OCI-LY7 (cell line): ENCODE data around the gene SMPD1. TPM values are rescaled to one million over a fixed set of nuclear protein-coding genes. Genes with fewer than 3 reads are reported as not detected.

Experiments
- BruUV-seq: library from RNA; stranded (reverse); fragments of 400-500 nt; replicated peaks from 2 replicates; lab custom pipeline; 2021; lab: Mats Ljungman, UMichigan
- CTCF ChIA-PET: fragments of 300-600 bp; sonication (Branson Sonifier 250); formaldehyde crosslinking; loops from one replicate; lab custom pipeline; 2022; ENCODE audit warnings: antibody characterized with exemption; ENCODE audit not compliant: unreplicated experiment; lab: Charles Lee
- POLR2A ChIA-PET: fragments of 300-600 bp; sonication (Branson Sonifier 250); formaldehyde crosslinking; loops from one replicate; lab custom pipeline; 2022; ENCODE audit warnings: antibody characterized with exemption; lab: Charles Lee
- DNase-seq: peaks from one replicate; pipeline ENCODE4 v3.0.0-alpha.2; 2015; ENCODE audit warnings: low spot score
- H2AFZ ChIP-seq: fragments of 200-600 bp; sonication (generic), shearing (Covaris generic); 2 replicates; pipeline ENCODE4 v1.6.1; 2014; ENCODE audit warnings: mild to moderate bottlenecking, antibody characterized with exemption, low read length, moderate library complexity
- H3K27ac ChIP-seq: fragments of 200-600 bp; sonication (generic); 2 replicates; pipeline ENCODE4 v1.5.1; 2014; ENCODE audit warnings: mixed run types, low read depth, mild to moderate bottlenecking, moderate library complexity, low read length, inconsistent platforms; ENCODE audit not compliant: poor library complexity, severe bottlenecking
- H3K36me3 ChIP-seq: fragments of 200-600 bp; sonication (generic); 2 replicates; pipeline ENCODE4 v1.6.1; 2014; ENCODE audit warnings: mild to moderate bottlenecking, antibody characterized with exemption, low read length, moderate library complexity, mixed read lengths; ENCODE audit not compliant: insufficient read depth
- H3K4me1 ChIP-seq: fragments of 200-600 bp; sonication (generic); 2 replicates; pipeline ENCODE4 v1.5.1; 2014; ENCODE audit warnings: mild to moderate bottlenecking, low read length; ENCODE audit not compliant: insufficient read depth, poor library complexity, severe bottlenecking
- H3K4me2 ChIP-seq: fragments of 200-600 bp; sonication (generic); 2 replicates; pipeline ENCODE4 v1.6.1; 2014; ENCODE audit warnings: mild to moderate bottlenecking, low read length
- H3K4me3 ChIP-seq: fragments of 200-600 bp; sonication (generic); 2 replicates; pipeline ENCODE4 v1.5.1; 2014; ENCODE audit warnings: mild to moderate bottlenecking, low read depth, low read length; ENCODE audit not compliant: poor library complexity, severe bottlenecking
- H3K79me2 ChIP-seq: fragments of 200-600 bp; sonication (generic); 2 replicates; pipeline ENCODE4 v1.6.1; 2016; ENCODE audit warnings: low read depth, mild to moderate bottlenecking, low read length, moderate library complexity, mixed read lengths; ENCODE audit not compliant: insufficient read depth
- H3K9me2 ChIP-seq: fragments of 200-600 bp; sonication (generic); 2 replicates; pipeline ENCODE4 v1.6.1; 2016; ENCODE audit warnings: mild to moderate bottlenecking, low read length, mixed read lengths; ENCODE audit not compliant: insufficient read depth
- H3K9me3 ChIP-seq: fragments of 200-600 bp; sonication (generic); 2 replicates; pipeline ENCODE4 v1.6.1; 2014; ENCODE audit warnings: mild to moderate bottlenecking, mixed run types, low read length, mixed read lengths
- H4K20me1 ChIP-seq: fragments of 200-600 bp; sonication (generic); 2 replicates; pipeline ENCODE4 v1.6.1; 2014; ENCODE audit warnings: mild to moderate bottlenecking, antibody characterized with exemption, low read length, moderate library complexity, mixed read lengths; ENCODE audit not compliant: insufficient read depth
- EZH2phosphoT487 ChIP-seq: fragments of 200-600 bp; sonication (generic); IDR thresholded peaks from 2 replicates; pipeline ENCODE4 v1.6.1; 2018; ENCODE audit warnings: low read depth, borderline replicate concordance, mild to moderate bottlenecking, mixed run types, antibody characterized with exemption, low read length, moderate library complexity, mixed read lengths
- intact Hi-C: fragments of 100-400 bp; cut with micrococcal nuclease; formaldehyde crosslinking; loops from one replicate; pipeline ENCODE4 v1.10.0; 2022; ENCODE audit not compliant: unreplicated experiment
- total RNA-seq, 2 experiments: library from RNA; depleted of rRNA in 1 of 2; stranded (reverse); fragments of >200 nt in 1 of 2; shearing (Covaris generic) in 1 of 2; gene quantifications; 2 replicates each; pipeline ENCODE4 v1.2.3, GENCODE V29; 2014 to 2022
- TF ChIP-seq, protein P1 (sequence below): fragments of 200-600 bp; sonication (generic); conservative IDR thresholded peaks from 2 replicates; pipeline ENCODE4 v1.5.1; 2014; ENCODE audit warnings: mild to moderate bottlenecking, antibody characterized with exemption, low read length, moderate library complexity, mixed read lengths

Gene SMPD1
- total RNA-seq, 2 experiments from 2014 or later = 5.1 to 11.9 TPM

GRCh38 chr11:6437993-6438392, 47.7 kb downstream of the SMPD1 start:
- peak overlapping the region; percentile 83; the same call in 1 of the 2 replicates for H2AFZ ChIP-seq
- intact Hi-C loops = loop anchor here (5.0 kb wide), 1 partner anchor 489 kb away; the partner anchor contains the start of gene ZNF215

GRCh38 chr11:6438979-6439571, 48.8 kb downstream of the SMPD1 start:
- H3K27ac ChIP-seq = no peak overlapping the region
- H2AFZ ChIP-seq = peak overlapping the region; percentile 83
- CTCF ChIA-PET = interaction anchor here (0.5 to 4.0 kb wide), 4 partner anchors 61 to 204 kb away, joined by 3 to 23 read pairs (median 3); no protein-coding TSS in a partner anchor
- no peaks in the 10 kb centered on the region for H3K9me2 ChIP-seq
- peaks cover 80% of the 10 kb centered on the region for H3K4me1 ChIP-seq
- DNase-seq = peak; percentile 72
- H3K36me3 ChIP-seq = no peaks in the 10 kb centered on the region
- POLR2A ChIA-PET = interaction anchor here (0.6 to 3.1 kb wide), 6 partner anchors 36 to 66 kb away, joined by 3 to 17 read pairs (median 3); no protein-coding TSS in a partner anchor
- H3K9me3 ChIP-seq = no peaks in the 10 kb centered on the region
- intact Hi-C loops = loop anchor here (5.0 kb wide), 1 partner anchor 488 kb away; the partner anchor contains the start of gene ZNF215
- no peaks in the 10 kb centered on the region for H3K79me2 ChIP-seq
- H3K4me2 ChIP-seq = peak overlapping the region; percentile 40
- no TSS peak for BruUV-seq
- no peaks in the 10 kb centered on the region for H4K20me1 ChIP-seq
- TF ChIP-seq, protein P1, sequence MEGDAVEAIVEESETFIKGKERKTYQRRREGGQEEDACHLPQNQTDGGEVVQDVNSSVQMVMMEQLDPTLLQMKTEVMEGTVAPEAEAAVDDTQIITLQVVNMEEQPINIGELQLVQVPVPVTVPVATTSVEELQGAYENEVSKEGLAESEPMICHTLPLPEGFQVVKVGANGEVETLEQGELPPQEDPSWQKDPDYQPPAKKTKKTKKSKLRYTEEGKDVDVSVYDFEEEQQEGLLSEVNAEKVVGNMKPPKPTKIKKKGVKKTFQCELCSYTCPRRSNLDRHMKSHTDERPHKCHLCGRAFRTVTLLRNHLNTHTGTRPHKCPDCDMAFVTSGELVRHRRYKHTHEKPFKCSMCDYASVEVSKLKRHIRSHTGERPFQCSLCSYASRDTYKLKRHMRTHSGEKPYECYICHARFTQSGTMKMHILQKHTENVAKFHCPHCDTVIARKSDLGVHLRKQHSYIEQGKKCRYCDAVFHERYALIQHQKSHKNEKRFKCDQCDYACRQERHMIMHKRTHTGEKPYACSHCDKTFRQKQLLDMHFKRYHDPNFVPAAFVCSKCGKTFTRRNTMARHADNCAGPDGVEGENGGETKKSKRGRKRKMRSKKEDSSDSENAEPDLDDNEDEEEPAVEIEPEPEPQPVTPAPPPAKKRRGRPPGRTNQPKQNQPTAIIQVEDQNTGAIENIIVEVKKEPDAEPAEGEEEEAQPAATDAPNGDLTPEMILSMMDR = peak; percentile 83
- no peak for TF ChIP-seq EZH2phosphoT487
- no peak overlapping the region for H3K4me3 ChIP-seq

More at GRCh38 chr11:6437993-6438392, 47.7 kb downstream of the SMPD1 start:
- peak; percentile 41 for DNase-seq
- H3K27ac ChIP-seq = no peak overlapping the region
- POLR2A ChIA-PET = interaction anchor here (0.7 to 3.1 kb wide), 9 partner anchors 16 to 60 kb away, joined by 3 to 17 read pairs (median 3); partner anchors contain the start of gene APBB1
- H3K36me3 ChIP-seq = no peaks in the 10 kb centered on the region
- no peaks in the 10 kb centered on the region for H3K9me2 ChIP-seq
- CTCF ChIA-PET = interaction anchor here (0.5 to 4.0 kb wide), 4 partner anchors 19 to 245 kb away, joined by 4 to 23 read pairs (median 4); partner anchors contain the start of genes APBB1, ARFIP2, MRPL17 and TIMM10B
- no peaks in the 10 kb centered on the region for H4K20me1 ChIP-seq
- BruUV-seq = no TSS peak
- peaks cover 82% of the 10 kb centered on the region for H3K4me1 ChIP-seq
- H3K4me3 ChIP-seq = no peak overlapping the region
- H3K9me3 ChIP-seq = no peaks in the 10 kb centered on the region
- TF ChIP-seq EZH2phosphoT487 = no peak
- TF ChIP-seq, protein P1 = no peak
- no peaks in the 10 kb centered on the region for H3K79me2 ChIP-seq
- H3K4me2 ChIP-seq = peak overlapping the region; percentile 40
